ENCODE results near the gene TIMP4.

Gene TIMP4

DNA sequence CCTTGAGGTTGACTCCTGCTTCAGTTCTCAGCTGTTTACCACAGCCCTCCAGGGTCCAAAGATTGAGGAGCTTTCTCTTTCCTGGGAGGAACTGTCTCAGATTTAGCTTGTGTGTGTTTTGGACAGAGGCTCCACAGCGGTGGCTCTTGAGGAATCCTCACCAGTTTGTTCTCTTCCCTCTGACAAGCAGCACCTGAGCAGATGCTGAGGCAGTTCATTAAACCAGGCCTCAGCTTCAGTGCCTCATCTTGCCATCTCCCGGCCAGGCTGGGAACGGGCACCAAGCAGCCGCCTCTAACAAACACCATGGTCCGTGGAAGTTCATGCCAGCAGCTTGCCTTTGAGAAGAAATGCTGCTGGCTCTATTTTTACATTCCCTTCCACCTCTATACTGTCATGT, 25.8 kb upstream of the TIMP4 start:
- DNase-seq = no peak

DNA sequence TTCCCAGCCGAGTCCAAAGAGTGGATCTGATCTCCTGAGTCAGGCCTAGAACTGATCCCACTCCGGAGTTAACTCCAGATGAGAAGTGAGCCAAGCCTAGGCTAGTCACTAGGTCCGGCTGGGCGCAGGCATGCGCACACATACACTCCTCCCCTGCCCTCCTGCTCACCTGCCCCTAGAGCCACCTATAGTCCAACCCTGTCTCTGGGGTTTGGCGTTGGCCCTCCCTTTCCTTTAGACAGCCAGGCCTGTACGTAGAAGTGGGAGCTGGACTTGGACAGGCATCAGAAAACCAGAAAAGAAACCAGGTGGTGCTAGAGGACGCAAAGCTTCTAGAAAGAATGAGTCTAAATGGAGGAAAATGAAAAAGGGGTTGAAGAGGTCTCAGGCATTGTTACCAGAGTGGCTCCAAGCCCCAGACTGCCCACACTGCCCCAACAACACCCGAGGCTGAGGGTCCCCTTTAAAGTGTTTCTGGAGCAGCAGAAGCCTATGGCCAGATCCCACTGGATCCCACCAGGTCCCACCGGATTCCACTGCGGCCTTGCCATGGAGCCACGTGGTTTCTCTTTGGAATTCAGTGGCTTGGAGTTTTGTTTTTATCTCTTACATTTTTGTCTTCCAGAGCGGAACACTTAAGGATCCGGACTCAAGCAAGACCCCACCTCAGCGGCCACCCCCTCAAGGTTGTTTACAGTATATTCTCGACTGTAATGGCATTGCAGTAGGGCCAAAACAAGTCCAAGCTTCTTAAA, 24.2 kb upstream of the TIMP4 start:
- no peak for DNase-seq

DNA sequence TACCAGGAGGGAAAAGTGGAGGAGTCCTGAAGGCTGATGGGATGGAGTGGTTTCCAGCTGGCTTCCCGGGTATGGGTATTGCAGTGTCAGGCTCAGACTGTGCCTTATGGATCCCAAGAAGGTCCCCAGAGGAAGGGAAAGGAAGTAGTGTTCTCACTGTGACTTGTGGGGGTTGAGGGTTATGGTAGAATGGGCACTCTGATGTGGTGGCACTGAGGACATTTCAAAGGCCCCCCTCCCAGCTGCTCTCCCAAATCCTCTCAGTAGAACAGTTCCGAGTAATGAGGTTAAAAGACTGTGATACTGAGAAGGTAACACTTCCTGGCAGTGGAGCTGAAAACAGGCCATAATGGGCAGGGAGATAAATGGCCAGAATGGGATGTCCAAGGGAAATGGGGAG, 23.1 kb upstream of the TIMP4 start:
- no peak for DNase-seq

DNA sequence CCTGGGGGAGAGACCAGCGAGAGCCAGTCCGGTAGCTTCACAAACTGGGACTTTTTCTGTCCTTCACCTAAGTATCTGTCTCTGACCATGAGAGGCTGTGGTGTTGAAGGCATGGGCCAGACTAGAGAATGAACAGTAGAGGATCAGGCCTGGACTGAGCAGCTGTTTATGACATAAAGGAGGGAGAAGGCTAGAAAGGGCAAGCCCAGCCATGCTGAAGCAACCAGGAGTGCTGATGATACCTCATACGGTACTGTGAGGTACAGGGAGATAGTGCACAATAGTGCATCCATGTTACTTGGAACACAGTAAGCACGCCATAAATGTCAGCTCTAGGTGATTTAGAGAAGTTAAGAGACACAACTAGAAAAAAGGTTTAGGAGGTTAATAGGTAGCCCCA, 22.6 kb upstream of the TIMP4 start:
- no peak for DNase-seq

DNA sequence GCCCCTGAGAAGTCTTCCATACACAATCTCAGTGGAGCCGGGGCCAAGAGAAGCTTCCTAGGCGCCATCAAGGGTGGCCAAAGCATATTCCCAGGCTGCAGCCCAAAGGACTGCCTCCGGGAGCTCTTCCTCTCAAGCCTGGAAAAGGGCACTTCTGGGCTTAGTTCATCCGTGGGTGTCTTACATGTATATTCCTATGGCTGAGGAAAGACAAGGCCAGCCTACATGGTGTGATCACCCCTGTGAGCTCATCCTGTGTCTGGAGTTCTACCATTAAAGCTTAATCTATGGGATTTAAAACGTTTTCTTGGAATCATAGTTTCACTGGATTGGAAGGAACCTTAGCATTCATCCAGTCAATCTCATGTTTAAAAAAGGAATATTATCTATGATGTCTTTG, 21.9 kb upstream of the TIMP4 start:
- no peak for DNase-seq

DNA sequence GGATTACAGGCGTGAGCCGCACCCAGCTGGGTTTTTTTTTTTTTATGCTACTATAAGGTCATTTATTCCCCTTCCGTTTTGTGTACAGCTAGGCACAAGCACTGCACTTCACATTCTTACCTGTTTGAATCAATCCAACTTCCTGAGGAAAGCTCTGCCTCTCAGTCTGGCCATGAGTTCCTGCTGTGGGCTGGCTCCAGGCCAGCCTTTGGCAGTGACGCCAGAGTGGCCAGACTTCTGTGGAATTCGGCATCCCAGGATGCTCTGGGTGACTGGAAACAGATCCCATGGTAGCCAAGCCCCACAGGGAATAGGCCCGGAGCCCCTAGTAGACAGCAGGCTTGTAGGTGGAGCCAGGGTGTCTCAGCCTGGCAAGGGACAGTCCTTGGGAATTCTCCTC, 21.5 kb upstream of the TIMP4 start:
- DNase-seq = no peak

DNA sequence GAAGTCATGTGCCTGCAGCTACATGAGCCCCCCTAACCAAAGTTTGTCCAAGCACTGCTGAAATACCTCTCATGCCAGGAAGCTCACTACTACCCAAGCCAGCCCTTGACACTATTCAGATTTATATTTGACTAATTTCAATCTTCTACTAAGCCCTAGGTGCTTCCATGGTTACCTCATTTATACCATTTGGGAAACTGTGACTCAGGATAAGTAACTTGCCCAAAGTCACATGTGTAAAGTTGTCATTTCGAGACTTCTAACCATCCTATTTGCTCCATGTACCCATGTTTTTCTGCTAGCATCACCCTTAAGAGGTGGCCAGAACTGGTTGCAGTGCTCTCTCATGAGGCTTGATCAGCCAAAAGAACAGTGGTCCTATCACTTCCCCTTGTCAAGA, 20.7 kb upstream of the TIMP4 start:
- peak; percentile 64 for DNase-seq

DNA sequence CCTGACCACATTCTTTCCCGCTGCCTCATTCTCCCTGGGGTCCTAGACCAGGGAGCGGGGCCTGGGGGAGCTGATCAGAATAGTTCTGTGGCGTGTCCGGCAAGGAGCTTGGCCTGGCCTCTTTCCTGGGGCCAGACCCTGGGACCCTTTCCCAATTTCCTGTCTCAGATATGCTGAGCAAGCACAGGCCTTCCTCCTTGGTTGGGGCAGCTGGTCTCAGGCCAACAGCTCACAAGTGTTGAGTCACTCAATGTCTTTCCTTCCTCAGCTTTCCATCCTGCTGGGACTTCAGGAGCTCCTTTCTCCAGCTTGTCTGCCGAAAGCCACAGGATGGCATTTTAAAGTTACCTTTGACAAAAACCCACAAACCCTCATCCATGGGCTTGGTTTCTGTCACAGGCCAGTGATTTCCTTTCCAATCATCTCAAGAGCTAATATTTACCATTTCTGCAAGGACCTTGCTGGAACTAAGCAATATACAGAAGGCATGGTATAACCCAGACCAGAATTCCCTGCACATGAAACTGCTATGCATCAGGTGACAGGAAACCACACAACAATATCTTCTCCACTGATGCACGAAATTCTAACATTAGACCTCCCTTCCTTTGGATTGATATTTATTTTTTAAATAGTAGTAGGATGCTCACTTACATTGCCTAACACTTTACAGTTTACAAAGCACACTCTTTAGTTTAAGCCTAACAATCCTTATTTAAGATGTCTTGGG, 19.5 kb upstream of the TIMP4 start:
- no peak for DNase-seq

DNA sequence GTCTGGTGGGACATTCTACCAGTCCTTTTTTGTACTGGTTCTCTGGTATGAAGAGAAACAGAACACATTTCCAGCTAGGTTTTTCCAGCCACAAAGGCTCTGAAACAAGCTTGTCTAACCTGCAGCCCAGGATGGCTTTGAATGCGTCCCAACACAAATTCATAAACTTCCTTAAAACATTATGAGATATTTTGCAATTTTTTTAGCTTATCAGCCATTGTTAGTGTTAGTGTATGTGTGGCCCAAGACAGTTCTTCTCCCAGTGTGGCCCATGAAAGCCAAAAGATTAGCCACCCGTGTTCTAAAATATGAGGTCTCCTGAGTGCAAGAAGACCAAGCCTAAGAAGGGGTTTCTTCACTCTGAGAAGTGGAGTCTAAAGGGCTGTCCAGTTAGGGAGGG, 18.4 kb upstream of the TIMP4 start:
- no peak for DNase-seq

DNA sequence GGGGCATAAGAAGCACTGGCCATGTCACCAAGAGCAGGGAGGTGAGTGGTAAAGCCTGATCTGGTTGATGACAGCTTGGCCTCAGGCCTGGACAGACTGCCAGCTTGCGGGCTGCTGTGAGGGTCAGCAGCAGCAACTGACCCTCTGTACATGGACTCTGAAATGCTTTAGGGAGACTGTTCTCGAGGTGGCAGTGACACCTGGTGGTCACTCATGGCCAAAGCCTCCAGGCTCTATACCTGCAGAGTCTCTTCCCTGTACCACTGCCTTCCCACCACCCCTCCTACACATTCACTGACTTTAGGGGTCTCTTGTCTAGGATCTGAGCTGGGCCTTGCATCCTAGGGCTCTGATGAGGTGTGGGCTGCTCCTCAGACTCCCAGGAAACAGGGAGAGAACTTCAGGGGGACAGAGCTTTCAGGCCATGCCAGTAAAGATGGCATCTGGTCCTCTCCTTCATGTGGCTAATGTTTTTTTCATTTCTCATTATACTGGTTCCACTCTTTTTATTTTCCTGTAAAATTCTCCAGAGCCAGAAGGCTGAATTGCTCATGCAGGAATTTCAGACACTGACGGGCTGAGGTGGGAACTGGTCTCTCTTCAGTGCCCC, 17.2 kb upstream of the TIMP4 start:
- peak; percentile 54 for DNase-seq

DNA sequence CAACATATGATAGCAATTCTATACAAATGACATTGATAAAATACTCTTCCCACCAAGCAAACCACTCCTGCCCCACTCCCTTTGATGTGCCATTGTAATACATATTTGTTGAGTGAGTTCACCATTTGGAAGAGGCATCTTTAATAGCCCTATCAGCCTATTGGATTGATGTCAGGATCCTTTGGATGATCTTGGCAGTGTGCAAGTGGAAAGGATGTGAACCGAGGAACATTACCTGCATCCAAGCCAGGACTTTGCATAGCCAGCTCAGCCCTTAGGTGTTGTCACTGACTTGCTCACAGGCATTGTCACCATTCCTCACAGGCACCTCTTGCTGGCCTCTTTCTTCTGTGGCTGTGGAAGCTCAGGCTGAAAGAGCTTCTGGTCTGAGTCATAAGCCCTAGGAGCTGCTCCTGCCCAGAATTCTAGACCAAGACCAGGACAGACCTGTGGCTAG, 16.5 kb upstream of the TIMP4 start:
- DNase-seq = no peak

DNA sequence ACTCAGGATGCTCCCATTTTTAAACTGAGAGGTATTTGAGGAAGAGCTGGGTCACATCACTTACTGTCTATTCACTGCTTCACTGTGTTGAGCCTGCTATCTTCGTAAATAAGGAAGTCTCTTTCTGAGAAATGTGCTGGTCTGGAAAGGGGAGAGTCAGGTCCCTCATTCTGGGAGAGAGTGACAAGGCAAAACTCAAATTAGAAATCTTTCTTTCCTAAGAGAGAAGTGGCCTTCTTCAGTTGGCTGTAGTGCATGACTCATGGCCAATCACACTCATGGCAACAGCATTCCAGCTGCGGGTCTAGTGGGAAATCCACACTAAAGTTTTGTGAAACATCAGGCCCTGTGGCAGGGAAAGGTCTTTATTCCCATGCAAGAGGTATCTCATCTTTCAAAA, 11.5 kb upstream of the TIMP4 start:
- no peak for DNase-seq

DNA sequence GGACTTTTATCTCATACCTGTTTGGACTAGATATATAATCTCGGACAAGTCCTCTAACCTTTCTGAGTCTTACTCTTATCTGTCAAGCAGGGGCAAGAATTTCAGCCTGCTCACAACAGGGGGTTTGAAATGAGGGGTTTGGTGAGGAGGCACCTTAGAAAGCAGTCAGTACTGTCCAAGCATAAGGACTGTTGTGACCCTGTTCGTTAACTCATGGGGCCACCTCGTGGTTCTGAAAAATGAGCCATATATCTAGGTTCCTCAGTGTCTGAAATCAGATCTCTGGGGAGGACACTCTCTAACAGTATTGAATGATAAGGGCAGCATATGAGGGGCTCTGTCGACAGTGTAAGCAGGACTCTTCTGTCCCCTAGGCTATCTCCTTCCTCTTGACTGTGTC, 7.2 kb upstream of the TIMP4 start:
- no peak for DNase-seq

DNA sequence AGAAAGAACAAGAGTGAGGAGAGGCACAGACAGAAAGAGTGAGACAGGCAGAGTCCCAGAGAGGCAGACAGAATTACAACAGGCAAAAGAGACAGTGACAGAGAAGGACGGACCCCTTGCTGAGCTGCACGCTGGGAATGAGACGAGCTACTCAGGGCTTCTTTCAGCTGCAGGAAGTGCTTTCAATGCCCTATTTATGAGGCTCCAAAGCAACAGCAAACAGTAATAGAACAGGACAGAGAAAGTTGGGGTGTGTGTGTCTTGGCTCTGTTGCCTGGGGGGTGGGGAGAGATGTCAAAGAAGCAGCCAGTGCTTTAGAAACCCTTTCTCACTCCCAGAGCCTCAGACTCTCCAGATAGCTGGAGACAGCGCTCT, 502 bp upstream of the TIMP4 start:
- DNase-seq = no peak

DNA sequence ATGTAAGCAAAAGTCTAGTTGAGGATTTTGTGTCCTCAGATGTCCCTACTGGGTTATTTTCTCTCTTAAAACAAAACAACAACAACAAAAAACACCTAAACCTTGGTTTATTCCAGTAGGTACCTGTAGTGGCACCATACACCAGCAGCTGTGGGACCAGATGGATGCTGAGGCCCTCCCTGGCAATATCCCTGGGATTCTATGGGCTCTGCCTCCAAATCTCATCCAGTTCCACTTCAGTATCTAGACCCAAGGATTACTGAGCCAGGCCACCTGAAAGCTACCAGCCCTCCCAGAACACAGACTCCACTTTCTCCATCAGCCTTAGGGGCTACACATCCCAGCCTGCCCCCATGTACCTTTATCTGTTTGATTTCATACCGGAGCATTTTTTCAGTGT, 1.7 kb downstream of the TIMP4 start:
- DNase-seq = no peak

DNA sequence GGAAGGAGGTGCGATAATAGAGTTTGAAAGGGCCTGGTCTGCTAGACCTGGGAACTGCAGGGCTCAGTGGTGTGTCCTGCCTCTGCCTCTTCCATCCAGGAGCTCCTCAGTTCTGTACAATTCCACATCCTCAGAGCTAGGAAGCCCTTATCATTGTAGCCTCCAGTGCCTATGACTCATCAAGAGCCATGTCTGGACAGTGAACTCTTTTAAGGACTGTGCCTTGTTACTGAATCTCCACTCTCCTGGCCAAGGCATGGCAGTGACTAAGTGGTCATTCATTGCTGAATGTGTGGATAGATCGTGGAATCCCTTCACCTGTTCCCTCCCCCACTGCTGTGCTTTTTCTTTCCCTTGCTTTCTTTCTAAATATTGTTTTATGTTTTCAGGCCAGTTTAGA, 2.9 kb downstream of the TIMP4 start:
- no peak for DNase-seq

DNA sequence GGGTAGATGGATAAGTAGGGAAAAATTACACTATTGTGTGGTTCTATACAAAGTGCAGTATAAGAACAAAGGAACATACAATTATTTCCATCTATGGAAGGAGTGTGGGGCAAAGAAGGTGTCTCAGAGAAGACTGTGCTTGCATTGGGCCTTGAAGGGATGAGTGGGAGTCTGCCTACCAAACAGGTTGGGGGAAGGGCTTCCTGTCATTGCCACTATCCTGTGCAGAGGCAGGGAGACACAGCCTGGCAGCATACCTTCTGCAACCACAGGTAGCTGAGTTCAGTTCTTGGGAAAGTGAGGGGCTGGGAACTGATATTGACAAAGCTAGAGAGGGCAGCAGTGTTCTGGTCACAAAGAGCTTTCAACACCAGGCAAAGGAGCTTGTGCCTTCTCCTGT, 3.4 kb downstream of the TIMP4 start:
- DNase-seq = no peak

DNA sequence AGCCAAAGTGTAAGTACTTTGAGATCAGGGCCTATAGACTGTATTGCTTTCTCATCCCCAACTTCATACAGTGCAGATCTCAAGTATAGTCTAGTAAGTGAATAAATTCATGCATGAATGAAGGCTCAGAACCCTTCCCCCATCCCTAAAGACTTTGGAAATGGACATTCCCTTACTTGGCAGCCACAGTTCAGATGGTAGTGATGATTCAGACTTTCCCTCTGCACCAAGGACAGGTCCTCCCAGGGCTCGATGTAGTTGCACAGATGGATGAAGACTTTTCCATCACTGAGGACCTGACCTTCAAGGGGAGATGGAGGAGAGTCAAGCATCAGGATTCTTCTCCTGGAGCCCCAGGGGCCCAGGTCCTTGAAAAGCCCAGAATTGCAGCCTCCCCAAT, 4.6 kb downstream of the TIMP4 start:
- no peak for DNase-seq

DNA sequence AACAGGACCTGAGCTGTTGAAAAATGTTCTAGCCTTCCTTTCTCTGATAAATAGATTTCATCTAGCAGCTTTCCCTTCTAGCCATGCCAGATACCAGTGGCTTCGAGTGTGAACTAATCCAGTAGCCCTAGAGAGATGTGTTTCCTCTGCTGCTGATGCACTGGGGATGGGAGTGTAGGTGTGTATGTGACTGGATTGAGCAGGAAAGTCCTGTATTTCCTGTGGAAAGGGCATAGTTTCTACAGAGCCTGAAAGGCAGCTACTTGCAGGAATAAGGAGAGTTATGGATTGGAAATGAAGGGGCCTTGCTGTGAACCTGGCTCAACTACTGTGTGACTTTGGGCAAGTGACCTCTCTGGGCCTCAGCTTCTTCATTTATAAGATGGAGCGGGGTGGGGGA, 8.6 kb downstream of the TIMP4 start:
- no peak for DNase-seq

DNA sequence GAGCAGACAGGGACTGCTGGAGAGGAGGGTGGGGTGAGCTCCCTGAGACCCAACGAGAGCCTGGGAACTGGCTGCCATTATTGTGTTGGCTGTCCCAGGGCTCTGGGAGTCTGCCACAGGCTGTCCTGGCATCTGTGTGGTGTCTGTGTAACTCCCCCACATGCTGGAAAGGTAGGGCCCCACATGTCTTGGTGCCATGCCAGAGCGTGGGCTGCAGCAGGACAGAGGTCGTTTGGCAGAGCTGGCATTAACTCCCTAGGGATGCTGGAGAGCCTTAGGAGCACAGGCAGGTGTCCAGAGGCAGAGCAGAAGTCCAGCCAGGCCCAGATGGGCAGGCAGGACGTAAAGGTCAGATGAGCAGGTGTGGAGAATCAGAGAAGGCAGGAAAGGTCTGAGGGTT, 9.7 kb downstream of the TIMP4 start:
- no peak for DNase-seq

DNA sequence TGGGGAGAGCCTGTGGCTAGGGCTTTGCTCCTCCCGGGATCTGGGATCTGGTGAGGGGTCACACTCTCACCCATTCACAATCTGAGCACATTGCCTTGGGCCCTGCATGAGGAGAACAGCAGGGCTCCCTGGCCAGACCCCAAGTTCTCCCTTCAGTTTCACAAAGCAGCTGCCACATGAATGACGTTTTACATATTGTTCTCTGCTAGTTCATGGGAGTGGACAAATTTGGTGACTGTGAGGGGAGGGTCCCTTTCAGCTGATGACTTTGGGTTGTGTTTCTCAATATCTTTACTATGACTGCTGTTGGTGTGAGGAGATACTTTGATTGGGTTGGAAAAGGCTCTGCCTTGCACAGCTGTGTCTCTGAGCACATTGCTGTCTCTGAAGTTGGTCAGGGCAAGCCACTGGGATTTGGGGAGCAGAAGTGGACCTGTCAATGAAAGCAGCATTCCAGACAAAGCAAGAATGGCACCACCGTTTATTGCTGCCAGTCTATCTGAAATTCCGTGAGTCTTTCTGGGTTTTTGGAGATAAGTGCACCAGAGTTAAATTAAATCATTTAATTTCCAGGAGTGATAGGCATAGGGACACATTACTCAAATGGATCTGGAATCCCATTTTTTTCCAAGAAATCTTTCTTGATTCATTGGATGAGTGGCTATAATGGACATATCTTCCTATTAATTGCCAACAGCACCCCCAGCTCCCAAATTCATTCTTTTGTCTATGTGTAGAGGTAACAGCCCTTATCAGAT, 10.3 kb downstream of the TIMP4 start:
- no peak for DNase-seq

DNA sequence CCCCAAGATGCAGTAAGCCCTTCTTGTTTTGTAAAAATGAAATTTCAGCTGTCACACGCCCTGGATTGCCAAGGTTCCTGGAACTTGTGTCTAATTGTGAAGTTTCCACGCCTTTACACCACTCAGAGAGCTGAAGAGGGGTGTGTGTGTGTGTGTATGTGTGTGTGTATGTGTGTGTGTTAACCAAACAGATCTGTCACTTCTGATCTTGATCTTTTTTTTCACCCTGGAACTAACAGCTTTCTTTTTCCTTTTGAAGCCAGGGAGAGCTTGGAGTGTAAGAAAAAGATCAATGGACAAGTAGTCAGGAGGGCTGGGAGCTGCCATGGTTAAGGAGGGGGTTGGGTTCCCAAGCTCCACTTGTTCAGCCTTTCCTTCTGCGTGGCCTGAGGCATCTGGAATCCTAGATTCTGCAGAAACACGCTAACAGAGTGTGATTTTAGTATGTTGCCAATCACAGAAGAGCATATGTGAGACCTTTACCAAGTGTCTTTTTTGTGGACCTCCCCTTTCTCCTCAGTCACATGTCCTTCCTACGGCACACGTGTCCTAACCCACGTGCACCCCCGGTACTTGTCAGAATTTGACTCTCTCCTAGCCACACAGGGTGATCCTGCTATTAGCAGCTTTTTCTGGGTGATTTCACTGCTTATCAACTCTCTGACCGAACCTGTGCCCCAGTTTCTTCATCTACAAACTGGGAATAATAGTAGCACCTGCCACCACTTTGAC, 11.5 kb downstream of the TIMP4 start:
- no peak for DNase-seq

DNA sequence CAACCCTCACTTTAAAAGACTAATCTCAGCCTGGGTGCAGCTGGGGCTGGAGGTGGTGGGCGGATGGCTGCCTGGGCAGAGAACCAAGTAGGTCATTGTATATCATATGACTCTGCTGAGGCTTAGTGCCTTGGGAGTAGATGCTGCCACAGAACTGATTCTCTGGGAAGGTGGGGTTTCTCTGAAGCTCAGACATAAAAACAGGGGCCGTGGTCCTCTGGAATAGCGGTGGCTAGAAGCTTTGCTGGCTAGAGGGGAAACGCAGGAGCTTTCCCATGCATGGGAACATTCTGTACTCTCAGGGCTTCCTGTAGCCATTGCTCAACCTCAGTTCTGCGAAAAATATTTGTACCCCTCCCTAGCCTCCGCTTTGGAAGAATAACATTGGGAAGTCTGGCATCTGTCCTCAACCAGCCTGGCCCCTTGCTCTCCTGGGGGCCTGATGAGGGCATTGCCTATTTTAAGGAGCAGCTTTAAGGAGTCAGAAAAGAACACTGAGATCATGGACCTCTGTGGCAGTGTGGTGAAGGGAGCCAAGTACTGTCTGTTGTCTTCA, 14.7 kb downstream of the TIMP4 start:
- no peak for DNase-seq

Measured in activated CD4-positive, alpha-beta T cell treated with anti-CD3 and anti-CD28 coated beads, Interleukin-2, Interleukin-6, amounts not matched to agents 100 ng/mL and 50 ng/mL, durations not matched to agents 16 hours and 8 hours (primary cell).